Activated naive CD4-positive, alpha-beta T cell treated with Interleukin-2 at 50 U/mL for 16 hours (primary cell): ENCODE data around the gene ULK1.
"Not testable (repeated sequence)": the region's sequence is repeated elsewhere in the genome, so short reads cannot be mapped to it uniquely, and the experiment has no call there.

ENCODE experiments used
- DNase-seq: peaks from one replicate; pipeline ENCODE4 v3.0.0-alpha.2; 2020

Gene ULK1

GRCh38 chr12:131946757-131947156 lies 52.3 kb downstream of the ULK1 start:
- DNase-seq = no peak

- DNase-seq = no peak
Observed at GRCh38 chr12:131947482-131948027, 53.1 kb downstream of the ULK1 start.

- DNase-seq = no peak
Observed at GRCh38 chr12:131948166-131948712, 53.8 kb downstream of the ULK1 start.

- DNase-seq = not testable (repeated sequence)
Observed at GRCh38 chr12:131948713-131949430, 54.5 kb downstream of the ULK1 start.

GRCh38 chr12:131949431-131950181 lies 55.2 kb downstream of the ULK1 start, which contains the start of gene EP400:
TSS of gene EP400 (plus strand) at chr12:131949942. CDS start at chr12:131960620, 10,678 bp downstream.
- DNase-seq = peak; percentile 94

DNA sequence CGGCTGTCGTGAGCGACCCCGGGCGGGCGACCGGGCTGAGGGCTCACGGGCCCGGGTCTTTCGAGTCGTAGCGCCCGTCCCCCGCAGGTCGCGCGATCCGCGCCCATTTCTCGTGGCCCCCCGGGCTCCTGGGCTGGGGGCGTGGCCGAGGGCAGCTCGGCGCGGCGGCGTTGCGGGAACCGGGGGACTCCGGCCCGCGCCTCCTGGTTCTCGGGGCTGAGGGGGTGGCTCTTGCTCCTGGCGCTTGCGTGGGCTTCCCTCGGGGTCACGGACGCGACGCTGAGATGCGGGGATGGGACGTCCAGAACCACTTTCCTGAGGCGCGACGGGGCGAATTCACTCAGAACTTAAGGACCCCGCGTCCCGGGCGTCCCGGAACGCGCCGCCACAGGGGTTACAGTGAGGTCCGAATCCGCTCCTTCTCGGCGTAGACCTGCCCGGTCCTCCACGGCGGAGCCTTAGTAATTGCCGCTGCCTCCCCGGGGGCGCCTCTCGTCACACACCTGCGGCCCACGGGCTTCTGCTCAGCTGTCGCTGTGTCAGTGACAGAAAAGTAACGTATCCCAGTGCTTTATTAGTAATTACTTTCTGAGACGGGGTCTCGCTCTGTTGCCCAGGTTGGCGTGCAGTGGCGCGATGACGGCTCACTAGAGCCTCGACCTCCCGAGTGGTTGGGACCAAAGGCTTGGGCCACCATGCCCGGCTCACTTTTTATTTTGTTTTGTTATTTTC lies 55.9 kb downstream of the ULK1 start:
- DNase-seq = peak; percentile 46

DNA sequence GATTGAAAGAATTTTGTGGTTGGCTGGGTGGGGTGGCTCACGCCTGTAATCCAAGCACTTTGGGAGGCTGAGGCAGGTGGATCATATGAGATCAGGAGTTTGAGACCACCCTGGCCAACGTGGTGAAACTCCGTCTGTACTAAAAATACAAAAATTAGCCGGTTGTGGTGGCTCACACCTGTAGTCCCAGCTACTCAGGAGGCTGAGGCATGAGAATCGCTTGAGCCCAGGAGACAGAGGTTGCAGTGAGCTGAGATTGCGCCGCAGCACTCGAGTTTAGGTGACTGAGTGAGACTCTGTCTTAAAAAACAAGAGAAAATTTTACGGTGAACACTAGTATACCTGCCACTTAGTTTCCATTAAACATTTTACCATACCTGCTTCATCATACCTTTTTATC lies 59.4 kb downstream of the ULK1 start:
- DNase-seq = not testable (repeated sequence)

GRCh38 chr12:131954460-131954859 lies 60.0 kb downstream of the ULK1 start:
- DNase-seq = not testable (repeated sequence)

- DNase-seq = no peak
Observed at GRCh38 chr12:131959116-131959515, 64.7 kb downstream of the ULK1 start.

DNA sequence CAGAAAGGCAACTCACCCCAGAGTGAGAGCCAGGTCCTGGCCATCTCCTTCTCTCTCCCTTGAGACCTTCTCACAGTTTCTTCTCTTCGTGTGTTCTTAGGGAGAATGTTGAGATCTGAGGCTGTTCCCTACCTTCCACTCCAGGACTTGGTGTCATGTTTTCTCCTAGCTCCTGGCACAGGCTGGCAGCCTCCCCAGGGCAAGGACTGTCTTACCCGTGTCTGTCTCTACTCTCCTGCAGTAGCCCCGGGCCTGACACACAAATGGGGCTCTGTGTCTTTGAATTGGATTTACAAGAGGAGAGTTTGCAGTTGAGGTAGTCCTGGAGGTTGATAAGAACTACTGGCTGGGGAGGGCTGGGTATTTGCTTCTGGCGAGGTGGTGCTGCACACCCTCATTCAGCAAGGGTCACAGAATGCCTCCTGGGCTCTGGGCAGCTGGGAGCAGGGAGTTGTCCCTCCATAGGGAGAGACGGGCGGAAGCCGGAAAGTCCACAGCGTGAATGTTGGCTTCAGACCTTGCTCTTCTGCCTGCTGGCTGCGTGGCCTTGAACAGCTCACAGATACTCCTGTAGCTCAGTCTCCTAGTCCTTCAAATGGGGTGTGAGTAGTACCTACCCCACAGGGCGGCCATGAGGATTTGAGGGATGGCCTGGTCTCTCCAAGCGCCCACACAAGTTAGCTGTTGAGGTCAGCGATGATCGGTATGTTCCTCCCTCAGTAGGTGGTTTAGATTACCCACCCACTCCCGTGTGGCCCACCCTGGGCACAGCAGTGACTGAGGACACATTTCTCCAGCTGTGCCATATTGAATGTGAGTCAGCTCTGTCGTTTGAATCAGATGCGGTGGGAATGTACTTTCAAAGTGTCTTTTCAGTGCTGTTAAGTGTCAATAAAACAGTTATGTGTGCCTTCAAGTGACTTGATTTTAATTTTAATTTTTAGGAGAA lies 65.5 kb downstream of the ULK1 start:
- no peak for DNase-seq

DNA sequence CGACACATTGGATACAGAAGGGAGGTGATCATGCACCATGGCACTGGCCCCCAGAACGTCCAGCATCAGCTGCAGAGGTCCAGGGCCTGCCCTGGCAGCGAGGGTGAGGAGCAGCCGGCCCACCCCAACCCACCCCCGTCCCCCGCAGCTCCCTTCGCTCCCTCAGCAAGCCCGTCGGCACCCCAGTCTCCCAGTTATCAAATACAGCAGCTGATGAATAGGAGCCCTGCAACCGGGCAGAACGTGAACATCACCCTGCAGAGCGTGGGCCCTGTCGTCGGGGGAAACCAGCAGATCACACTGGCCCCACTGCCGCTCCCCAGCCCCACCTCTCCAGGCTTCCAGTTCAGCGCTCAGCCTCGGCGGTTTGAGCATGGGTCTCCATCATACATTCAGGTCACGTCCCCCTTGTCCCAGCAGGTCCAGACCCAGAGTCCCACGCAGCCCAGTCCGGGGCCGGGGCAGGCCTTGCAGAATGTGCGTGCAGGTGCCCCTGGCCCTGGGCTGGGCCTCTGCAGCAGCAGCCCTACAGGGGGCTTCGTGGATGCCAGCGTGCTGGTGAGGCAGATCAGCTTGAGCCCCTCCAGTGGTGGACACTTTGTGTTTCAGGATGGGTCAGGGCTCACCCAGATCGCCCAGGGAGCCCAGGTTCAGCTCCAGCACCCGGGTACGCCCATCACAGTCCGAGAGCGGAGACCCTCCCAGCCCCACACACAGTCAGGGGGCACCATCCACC lies 66.3 kb downstream of the ULK1 start:
- not testable (repeated sequence) for DNase-seq

DNA sequence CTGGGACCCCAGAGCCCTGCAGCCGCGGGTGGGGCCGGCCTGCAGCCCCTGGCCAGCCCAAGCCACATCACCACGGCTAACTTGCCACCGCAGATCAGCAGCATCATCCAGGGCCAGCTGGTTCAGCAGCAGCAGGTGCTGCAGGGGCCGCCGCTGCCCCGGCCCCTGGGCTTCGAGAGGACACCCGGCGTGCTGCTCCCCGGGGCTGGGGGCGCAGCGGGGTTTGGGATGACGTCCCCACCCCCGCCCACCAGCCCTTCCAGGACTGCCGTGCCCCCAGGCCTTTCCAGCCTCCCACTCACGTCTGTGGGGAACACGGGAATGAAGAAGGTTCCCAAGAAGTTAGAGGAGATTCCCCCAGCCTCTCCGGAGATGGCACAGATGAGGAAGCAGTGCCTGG lies 66.9 kb downstream of the ULK1 start:
- DNase-seq = not testable (repeated sequence)

DNA sequence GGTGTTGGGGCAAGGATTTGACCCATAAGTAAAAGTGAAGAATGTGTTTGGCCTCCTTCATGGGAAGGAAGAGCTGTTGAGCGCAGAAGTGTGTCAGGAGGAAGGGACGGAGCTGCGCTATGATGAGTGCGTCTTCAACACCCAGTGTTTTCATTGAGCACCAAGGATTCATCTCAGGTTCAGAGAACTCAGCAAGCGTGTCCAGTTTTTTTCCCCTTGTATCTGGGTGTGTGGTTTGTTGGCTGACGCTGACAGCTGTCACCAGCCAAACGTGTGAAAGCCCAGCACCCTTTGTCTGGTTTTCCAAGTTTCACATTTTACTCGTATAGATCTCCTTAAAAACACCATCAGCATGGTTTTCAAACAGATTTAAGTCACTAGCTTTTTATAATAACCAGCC lies 67.6 kb downstream of the ULK1 start:
- no peak for DNase-seq

- DNase-seq = no peak
Observed at GRCh38 chr12:131963381-131963780, 69.0 kb downstream of the ULK1 start.

DNA sequence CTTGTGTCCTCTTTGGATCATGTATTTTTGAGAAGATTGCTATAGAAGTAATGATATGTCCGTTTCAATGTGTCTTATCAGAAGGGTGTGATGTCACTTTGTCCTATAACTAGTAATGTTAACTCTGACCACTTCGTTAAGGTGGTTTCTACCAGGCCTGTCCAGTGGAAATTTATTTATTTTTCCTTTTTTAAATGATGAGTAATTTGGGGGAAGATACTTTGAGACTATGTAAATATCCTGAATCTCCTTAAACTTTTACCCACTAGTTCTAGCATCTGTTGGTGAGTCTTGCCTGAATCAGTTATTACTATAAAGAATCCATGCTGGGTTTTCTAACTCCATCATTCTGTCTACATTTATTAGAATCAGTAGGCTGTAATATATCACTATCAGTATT lies 70.7 kb downstream of the ULK1 start:
- no peak for DNase-seq

DNA sequence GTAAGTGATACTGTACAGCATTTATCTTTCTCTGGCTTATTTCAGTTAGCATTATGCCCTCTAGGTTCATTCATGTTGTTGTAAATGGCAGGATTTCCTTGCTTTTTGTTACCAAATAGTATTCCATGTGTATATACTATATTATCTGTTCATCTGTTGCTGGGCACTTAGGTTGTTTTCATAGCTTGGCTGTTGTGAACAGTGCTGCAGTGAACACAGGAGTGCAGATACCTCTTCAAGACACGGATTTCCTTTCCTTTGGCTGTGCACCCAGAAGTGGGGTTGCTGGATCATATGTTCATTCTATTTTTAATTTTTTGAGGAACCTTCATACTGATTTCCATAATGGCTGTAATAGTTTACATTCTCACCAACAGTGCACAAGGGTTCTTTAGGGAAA lies 76.8 kb downstream of the ULK1 start:
- no peak for DNase-seq
